Measurements from ENCODE around the gene CSTPP1.
A peak's percentile ranks its signal among the peaks of the same experiment; 100 is the strongest.
"Not testable (repeated sequence)": the region's sequence is repeated elsewhere in the genome, so short reads cannot be mapped to it uniquely, and the experiment has no call there.

CSTPP1 gene

GRCh38 chr11:47099918-47100315 is 163.4 kb downstream of the CSTPP1 start:
- DNase-seq (ENCODE audit: low read depth) = no peak

- no peak for DNase-seq (ENCODE audit: low read depth)
Measured at GRCh38 chr11:47101406-47101805, 164.8 kb downstream of the CSTPP1 start.

GRCh38 chr11:47104261-47104950 is 167.8 kb downstream of the CSTPP1 start:
- DNase-seq (ENCODE audit: low read depth) = peak; percentile 67

GRCh38 chr11:47105541-47105940 is 169.0 kb downstream of the CSTPP1 start:
- no peak for DNase-seq (ENCODE audit: low read depth)

GRCh38 chr11:47105974-47106373 is 169.4 kb downstream of the CSTPP1 start:
- DNase-seq (ENCODE audit: low read depth) = no peak

- no peak for DNase-seq (ENCODE audit: low read depth)
Measured at GRCh38 chr11:47106798-47107411, 170.3 kb downstream of the CSTPP1 start.

- DNase-seq (ENCODE audit: low read depth) = no peak
Measured at GRCh38 chr11:47107744-47108143, 171.2 kb downstream of the CSTPP1 start.

GRCh38 chr11:47108214-47108613 is 171.7 kb downstream of the CSTPP1 start:
- no peak for DNase-seq (ENCODE audit: low read depth)

- DNase-seq (ENCODE audit: low read depth) = no peak
Measured at GRCh38 chr11:47109051-47109726, 172.6 kb downstream of the CSTPP1 start.

GRCh38 chr11:47109727-47110246 is 173.2 kb downstream of the CSTPP1 start:
- DNase-seq (ENCODE audit: low read depth) = no peak

- no peak for DNase-seq (ENCODE audit: low read depth)
Measured at GRCh38 chr11:47111318-47111804, 174.8 kb downstream of the CSTPP1 start.

GRCh38 chr11:47112941-47113340 is 176.4 kb downstream of the CSTPP1 start:
- DNase-seq (ENCODE audit: low read depth) = not testable (repeated sequence)

- not testable (repeated sequence) for DNase-seq (ENCODE audit: low read depth)
Measured at GRCh38 chr11:47118958-47119688, 182.6 kb downstream of the CSTPP1 start.

GRCh38 chr11:47121056-47121455 is 184.5 kb downstream of the CSTPP1 start:
- DNase-seq (ENCODE audit: low read depth) = no peak

- DNase-seq (ENCODE audit: low read depth) = no peak
Measured at GRCh38 chr11:47121731-47122130, 185.2 kb downstream of the CSTPP1 start.

GRCh38 chr11:47123094-47123493 is 186.5 kb downstream of the CSTPP1 start:
- DNase-seq (ENCODE audit: low read depth) = no peak

GRCh38 chr11:47124675-47125074 is 188.1 kb downstream of the CSTPP1 start:
- no peak for DNase-seq (ENCODE audit: low read depth)

- DNase-seq (ENCODE audit: low read depth) = no peak
Measured at GRCh38 chr11:47125083-47125482, 188.5 kb downstream of the CSTPP1 start.

- DNase-seq (ENCODE audit: low read depth) = no peak
Measured at GRCh38 chr11:47127213-47127612, 190.7 kb downstream of the CSTPP1 start.

GRCh38 chr11:47130543-47130942 is 194.0 kb downstream of the CSTPP1 start:
- DNase-seq (ENCODE audit: low read depth) = peak; percentile 30

- DNase-seq (ENCODE audit: low read depth) = no peak
Measured at GRCh38 chr11:47131136-47131535, 194.6 kb downstream of the CSTPP1 start.

- no peak for DNase-seq (ENCODE audit: low read depth)
Measured at GRCh38 chr11:47132490-47132889, 195.9 kb downstream of the CSTPP1 start.

Data from fibroblast of gingiva (primary cell).